ENCODE results near the gene NHERF1. TPM values are rescaled to one million over a fixed set of nuclear protein-coding genes. Genes with fewer than 3 reads are reported as not detected.
A peak's percentile ranks its signal among the peaks of the same experiment; 100 is the strongest.

The NHERF1 gene
- total and polyA plus RNA-seq, 2 of the 13 experiments (the other 11 are each of a cell fraction or from before 2014, with no cell fraction given), result 169 to 269 TPM

DNA sequence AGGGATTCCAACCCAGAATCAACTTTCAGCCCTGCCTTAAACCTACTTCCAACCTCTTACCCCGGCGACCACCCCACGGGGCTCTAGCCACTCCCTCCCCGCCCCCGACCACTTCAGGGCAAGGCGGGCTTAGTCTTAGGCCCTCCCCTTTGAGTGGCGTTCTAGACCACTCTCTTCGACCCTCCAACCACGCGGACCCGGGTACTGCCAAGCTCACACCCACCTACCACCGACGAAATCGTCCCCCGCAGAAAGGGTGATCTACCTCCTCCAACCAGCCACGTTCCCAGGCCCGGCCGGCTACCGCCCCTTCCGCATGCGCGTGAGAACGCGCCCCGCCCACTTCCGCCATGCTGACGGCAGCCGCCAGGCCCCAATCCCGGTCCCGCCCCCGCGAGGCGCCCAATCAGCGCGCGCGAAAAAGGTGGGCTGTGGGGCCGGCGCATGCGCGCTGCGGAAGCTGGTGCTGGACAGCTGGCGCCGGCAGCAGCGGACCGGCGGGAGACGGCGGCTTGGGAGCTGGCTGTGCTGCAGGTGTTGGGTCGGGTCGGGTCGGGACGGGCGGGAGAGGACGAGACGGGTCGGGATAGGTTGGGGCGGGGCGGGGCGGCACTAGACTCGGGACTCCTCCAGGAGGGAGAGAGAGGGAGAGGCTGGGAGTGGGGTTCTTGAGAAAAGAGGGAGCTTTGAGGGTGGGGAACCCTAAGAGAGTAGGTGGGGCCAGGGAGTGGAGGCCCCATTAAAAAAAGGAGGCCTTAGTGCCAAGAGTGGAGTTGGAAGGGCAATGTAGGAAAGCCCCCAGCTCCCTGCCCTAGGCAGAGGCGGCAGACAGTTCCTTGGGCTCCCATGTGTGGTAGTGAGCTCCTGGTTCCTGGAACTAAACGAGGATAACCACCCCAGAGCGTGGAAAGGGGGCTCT lies 27.9 kb downstream of the NHERF1 start, which contains the start of gene NAT9 (continued):
- TF ChIP-seq AHR (CRISPR knock-in tag; IDR thresholded peaks at IDR 0.05), result peak; percentile 81; the same call in 1 of the 2 replicates
- TF ChIP-seq SMC3 (IDR thresholded peaks at IDR 0.05; ENCODE audit: low read length), result no peak
- TF ChIP-seq, protein P1, sequence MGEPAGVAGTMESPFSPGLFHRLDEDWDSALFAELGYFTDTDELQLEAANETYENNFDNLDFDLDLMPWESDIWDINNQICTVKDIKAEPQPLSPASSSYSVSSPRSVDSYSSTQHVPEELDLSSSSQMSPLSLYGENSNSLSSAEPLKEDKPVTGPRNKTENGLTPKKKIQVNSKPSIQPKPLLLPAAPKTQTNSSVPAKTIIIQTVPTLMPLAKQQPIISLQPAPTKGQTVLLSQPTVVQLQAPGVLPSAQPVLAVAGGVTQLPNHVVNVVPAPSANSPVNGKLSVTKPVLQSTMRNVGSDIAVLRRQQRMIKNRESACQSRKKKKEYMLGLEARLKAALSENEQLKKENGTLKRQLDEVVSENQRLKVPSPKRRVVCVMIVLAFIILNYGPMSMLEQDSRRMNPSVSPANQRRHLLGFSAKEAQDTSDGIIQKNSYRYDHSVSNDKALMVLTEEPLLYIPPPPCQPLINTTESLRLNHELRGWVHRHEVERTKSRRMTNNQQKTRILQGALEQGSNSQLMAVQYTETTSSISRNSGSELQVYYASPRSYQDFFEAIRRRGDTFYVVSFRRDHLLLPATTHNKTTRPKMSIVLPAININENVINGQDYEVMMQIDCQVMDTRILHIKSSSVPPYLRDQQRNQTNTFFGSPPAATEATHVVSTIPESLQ (CRISPR knock-in tag; conservative IDR thresholded peaks at IDR 0.05), result no peak; the same call in 1 of the 2 replicates
- no peak for TF ChIP-seq ZBTB21 (CRISPR knock-in tag; IDR thresholded peaks at IDR 0.05)
- TF ChIP-seq MXI1 (IDR thresholded peaks at IDR 0.05; ENCODE audit: borderline replicate concordance, low read depth, low read length), result peak; percentile 96; the same call in 2 of the 3 replicates
- no peak for TF ChIP-seq KDM1A (CRISPR knock-in tag; IDR thresholded peaks at IDR 0.05)
- peak; percentile 52; the same call in 1 of the 2 replicates for TF ChIP-seq TOPORS (CRISPR knock-in tag; IDR thresholded peaks at IDR 0.05)
- TF ChIP-seq KDM5B (CRISPR knock-in tag; IDR thresholded peaks at IDR 0.05; ENCODE audit: borderline replicate concordance), result peak; percentile 86
- TF ChIP-seq SNRNP70 (IDR thresholded peaks at IDR 0.05; ENCODE audit: low read depth, low read length), result no peak
- TF ChIP-seq, protein P2, sequence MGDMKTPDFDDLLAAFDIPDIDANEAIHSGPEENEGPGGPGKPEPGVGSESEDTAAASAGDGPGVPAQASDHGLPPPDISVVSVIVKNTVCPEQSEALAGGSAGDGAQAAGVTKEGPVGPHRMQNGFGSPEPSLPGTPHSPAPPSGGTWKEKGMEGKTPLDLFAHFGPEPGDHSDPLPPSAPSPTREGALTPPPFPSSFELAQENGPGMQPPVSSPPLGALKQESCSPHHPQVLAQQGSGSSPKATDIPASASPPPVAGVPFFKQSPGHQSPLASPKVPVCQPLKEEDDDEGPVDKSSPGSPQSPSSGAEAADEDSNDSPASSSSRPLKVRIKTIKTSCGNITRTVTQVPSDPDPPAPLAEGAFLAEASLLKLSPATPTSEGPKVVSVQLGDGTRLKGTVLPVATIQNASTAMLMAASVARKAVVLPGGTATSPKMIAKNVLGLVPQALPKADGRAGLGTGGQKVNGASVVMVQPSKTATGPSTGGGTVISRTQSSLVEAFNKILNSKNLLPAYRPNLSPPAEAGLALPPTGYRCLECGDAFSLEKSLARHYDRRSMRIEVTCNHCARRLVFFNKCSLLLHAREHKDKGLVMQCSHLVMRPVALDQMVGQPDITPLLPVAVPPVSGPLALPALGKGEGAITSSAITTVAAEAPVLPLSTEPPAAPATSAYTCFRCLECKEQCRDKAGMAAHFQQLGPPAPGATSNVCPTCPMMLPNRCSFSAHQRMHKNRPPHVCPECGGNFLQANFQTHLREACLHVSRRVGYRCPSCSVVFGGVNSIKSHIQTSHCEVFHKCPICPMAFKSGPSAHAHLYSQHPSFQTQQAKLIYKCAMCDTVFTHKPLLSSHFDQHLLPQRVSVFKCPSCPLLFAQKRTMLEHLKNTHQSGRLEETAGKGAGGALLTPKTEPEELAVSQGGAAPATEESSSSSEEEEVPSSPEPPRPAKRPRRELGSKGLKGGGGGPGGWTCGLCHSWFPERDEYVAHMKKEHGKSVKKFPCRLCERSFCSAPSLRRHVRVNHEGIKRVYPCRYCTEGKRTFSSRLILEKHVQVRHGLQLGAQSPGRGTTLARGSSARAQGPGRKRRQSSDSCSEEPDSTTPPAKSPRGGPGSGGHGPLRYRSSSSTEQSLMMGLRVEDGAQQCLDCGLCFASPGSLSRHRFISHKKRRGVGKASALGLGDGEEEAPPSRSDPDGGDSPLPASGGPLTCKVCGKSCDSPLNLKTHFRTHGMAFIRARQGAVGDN (CRISPR knock-in tag; IDR thresholded peaks at IDR 0.05), result peak; percentile 95
- no peak for TF ChIP-seq FOSL1 (CRISPR knock-in tag; IDR thresholded peaks at IDR 0.05; ENCODE audit: borderline replicate concordance)
- TF ChIP-seq ZNF256 (CRISPR knock-in tag; conservative IDR thresholded peaks at IDR 0.05), result no peak
- TF ChIP-seq, protein P3, sequence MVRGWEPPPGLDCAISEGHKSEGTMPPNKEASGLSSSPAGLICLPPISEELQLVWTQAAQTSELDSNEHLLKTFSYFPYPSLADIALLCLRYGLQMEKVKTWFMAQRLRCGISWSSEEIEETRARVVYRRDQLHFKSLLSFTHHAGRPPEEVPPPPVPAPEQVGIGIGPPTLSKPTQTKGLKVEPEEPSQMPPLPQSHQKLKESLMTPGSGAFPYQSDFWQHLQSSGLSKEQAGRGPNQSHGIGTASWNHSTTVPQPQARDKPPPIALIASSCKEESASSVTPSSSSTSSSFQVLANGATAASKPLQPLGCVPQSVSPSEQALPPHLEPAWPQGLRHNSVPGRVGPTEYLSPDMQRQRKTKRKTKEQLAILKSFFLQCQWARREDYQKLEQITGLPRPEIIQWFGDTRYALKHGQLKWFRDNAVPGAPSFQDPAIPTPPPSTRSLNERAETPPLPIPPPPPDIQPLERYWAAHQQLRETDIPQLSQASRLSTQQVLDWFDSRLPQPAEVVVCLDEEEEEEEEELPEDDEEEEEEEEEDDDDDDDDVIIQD (CRISPR knock-in tag; IDR thresholded peaks at IDR 0.05; ENCODE audit: low read depth), result no peak
- TF ChIP-seq ZSCAN22 (CRISPR knock-in tag; IDR thresholded peaks at IDR 0.05), result 0 out of 2 replicates have a peak, but pooled peaks have one; percentile 2
- TF ChIP-seq ATF7 (IDR thresholded peaks at IDR 0.05), result no peak
- no peak for TF ChIP-seq ATF7 (CRISPR knock-in tag; IDR thresholded peaks at IDR 0.05)
- TF ChIP-seq HNRNPH1 (optimal IDR thresholded peaks at IDR 0.05; ENCODE audit: low read depth, low read length), result no peak
- TF ChIP-seq, protein P4, sequence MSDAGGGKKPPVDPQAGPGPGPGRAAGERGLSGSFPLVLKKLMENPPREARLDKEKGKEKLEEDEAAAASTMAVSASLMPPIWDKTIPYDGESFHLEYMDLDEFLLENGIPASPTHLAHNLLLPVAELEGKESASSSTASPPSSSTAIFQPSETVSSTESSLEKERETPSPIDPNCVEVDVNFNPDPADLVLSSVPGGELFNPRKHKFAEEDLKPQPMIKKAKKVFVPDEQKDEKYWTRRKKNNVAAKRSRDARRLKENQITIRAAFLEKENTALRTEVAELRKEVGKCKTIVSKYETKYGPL (CRISPR knock-in tag; IDR thresholded peaks at IDR 0.05), result no peak
- TF ChIP-seq ZNF33B (CRISPR knock-in tag; IDR thresholded peaks at IDR 0.05), result no peak
- TF ChIP-seq STAG1 (CRISPR knock-in tag; IDR thresholded peaks at IDR 0.05), result peak; percentile 3; the same call in 1 of the 2 replicates
- no peak for TF ChIP-seq ZKSCAN1 (IDR thresholded peaks at IDR 0.05; ENCODE audit: low read length)
